ENCODE results near the gene MYLK4.

The MYLK4 gene

GRCh38 chr6:2663123-2663522 is 87.6 kb downstream of the MYLK4 start:
- no peak overlapping the region for H3K4me3 ChIP-seq (ENCODE audit: low read depth, low read length)
- no peak for TF ChIP-seq CTCF (IDR thresholded peaks at IDR 0.05; ENCODE audit: low read depth, low read length)

GRCh38 chr6:2661651-2662050 is 89.1 kb downstream of the MYLK4 start:
- H3K4me3 ChIP-seq (ENCODE audit: low read depth, low read length), result no peak overlapping the region
- no peak for TF ChIP-seq CTCF (IDR thresholded peaks at IDR 0.05; ENCODE audit: low read depth, low read length)

- TF ChIP-seq CTCF (IDR thresholded peaks at IDR 0.05; ENCODE audit: low read depth, low read length), result no peak
Measured at GRCh38 chr6:2659882-2660281, 90.8 kb downstream of the MYLK4 start.

GRCh38 chr6:2659381-2659780 is 91.3 kb downstream of the MYLK4 start:
- no peak for TF ChIP-seq CTCF (IDR thresholded peaks at IDR 0.05; ENCODE audit: low read depth, low read length)
- no peak overlapping the region for H3K4me3 ChIP-seq (ENCODE audit: low read depth, low read length)

More at GRCh38 chr6:2659882-2660281, 90.8 kb downstream of the MYLK4 start:
- no peak overlapping the region for H3K4me3 ChIP-seq (ENCODE audit: low read depth, low read length)

GRCh38 chr6:2658788-2659187 is 91.9 kb downstream of the MYLK4 start:
- TF ChIP-seq CTCF (IDR thresholded peaks at IDR 0.05; ENCODE audit: low read depth, low read length), result no peak
- H3K4me3 ChIP-seq (ENCODE audit: low read depth, low read length), result no peak overlapping the region

GRCh38 chr6:2656460-2657079 is 94.2 kb downstream of the MYLK4 start:
- TF ChIP-seq CTCF (IDR thresholded peaks at IDR 0.05; ENCODE audit: low read depth, low read length), result no peak
- H3K4me3 ChIP-seq (ENCODE audit: low read depth, low read length), result no peak overlapping the region

- no peak overlapping the region for H3K4me3 ChIP-seq (ENCODE audit: low read depth, low read length)
- no peak for TF ChIP-seq CTCF (IDR thresholded peaks at IDR 0.05; ENCODE audit: low read depth, low read length)
Measured at GRCh38 chr6:2655844-2656433, 94.8 kb downstream of the MYLK4 start.

Data from WI38 (cell line).